ENCODE data around the gene TNK2.
"Not testable (repeated sequence)": the region's sequence is repeated elsewhere in the genome, so short reads cannot be mapped to it uniquely, and the experiment has no call there.

The TNK2 gene

DNA sequence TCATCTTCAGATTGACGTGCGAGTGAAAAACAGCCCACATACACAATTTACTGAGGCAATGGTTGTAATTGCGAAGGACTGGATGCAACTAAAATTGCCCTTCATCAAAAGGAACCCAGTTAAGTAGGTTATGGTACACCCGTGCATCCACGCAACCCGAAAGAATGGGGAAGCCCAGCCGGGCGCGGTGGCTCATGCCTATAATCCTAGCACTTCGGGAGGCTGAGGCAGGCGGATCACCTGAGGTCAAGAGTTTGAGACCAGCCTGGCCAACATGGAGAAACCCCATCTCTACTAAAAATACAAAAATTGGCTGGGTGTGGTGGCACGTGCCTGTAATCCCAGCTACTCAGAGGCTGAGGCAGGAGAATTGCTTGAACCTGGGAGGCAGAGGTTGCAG is 46.0 kb downstream of the TNK2 start:
- not testable (repeated sequence) for H3K27me3 ChIP-seq (ENCODE audit: insufficient read depth, low read length); H3K4me3 ChIP-seq (ENCODE audit: low read length); H3K9me3 ChIP-seq (ENCODE audit: insufficient read depth, low read depth, low read length); H3K4me1 ChIP-seq (ENCODE audit: insufficient read depth, low read length); H3K9ac ChIP-seq (ENCODE audit: low read depth, low read length); H3K36me3 ChIP-seq (ENCODE audit: insufficient read depth, low read depth, low read length); H3K27ac ChIP-seq (ENCODE audit: low read length)

GRCh38 chr3:195860456-195860855 is 47.9 kb downstream of the TNK2 start:
- no peak overlapping the region for H3K27ac ChIP-seq (ENCODE audit: low read length)
- no peak overlapping the region for H3K9ac ChIP-seq (ENCODE audit: low read depth, low read length)
- no peaks in the 10 kb centered on the region for H3K4me1 ChIP-seq (ENCODE audit: insufficient read depth, low read length)
- no peaks in the 10 kb centered on the region for H3K9me3 ChIP-seq (ENCODE audit: insufficient read depth, low read depth, low read length)
- H3K4me3 ChIP-seq (ENCODE audit: low read length), result no peak overlapping the region
- H3K36me3 ChIP-seq (ENCODE audit: insufficient read depth, low read depth, low read length), result 0 out of 2 replicates have a peak, but pooled peaks cover under 1% of the 10 kb centered on the region
- H3K27me3 ChIP-seq (ENCODE audit: insufficient read depth, low read length), result no peaks in the 10 kb centered on the region

GRCh38 chr3:195859846-195860411 is 48.4 kb downstream of the TNK2 start:
- Histone ChIP-seq H3K27me3 (ENCODE audit: insufficient read depth, low read length) (no peaks in the 10 kb centered on the region), H3K27ac (ENCODE audit: low read length) (no peak overlapping the region), H3K9ac (ENCODE audit: low read depth, low read length) (no peak overlapping the region), H3K4me1 (ENCODE audit: insufficient read depth, low read length) (no peaks in the 10 kb centered on the region), H3K36me3 (ENCODE audit: insufficient read depth, low read depth, low read length) (no peaks in the 10 kb centered on the region), H3K9me3 (ENCODE audit: insufficient read depth, low read depth, low read length) (no peaks in the 10 kb centered on the region), H3K4me3 (ENCODE audit: low read length) (no peak overlapping the region)

DNA sequence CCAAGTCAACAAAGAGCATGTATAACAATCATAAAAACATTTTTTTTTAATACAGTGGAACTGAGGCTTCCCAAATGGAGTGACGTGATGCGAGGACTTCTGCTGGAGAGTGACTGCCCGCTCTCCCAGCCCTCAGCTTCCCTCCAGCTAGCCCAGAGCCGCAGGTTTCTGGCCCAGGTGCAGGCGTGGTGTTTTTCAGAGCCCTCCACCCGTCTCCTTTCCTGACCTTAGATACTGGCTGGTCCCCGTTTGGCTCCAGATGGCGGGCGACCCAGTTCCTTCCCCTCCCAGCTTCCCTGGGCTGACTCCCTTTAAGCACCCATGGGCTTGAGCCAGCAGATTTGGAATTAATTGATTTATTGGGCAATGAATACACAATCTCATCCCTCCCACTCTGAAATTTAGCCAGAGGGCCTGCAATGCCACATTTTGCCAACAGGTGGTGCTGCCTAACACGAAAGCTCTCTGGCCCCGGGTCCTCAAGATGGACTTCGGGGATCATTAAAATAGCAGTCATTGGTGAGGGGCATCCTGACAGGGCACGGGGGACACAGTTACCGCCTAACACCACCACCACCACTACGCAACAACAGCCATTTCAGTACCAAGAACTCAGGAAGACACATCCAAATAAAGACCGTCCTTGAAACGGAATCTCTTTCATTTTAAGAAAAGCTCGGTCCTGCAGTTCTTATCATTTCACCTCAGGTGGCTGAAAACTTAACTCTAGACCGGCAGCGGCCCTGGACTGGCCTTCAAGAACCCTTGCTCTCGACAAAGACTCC is 49.1 kb downstream of the TNK2 start:
- Histone ChIP-seq H3K9me3 (ENCODE audit: insufficient read depth, low read depth, low read length) (no peaks in the 10 kb centered on the region), H3K9ac (ENCODE audit: low read depth, low read length) (no peak overlapping the region), H3K36me3 (ENCODE audit: insufficient read depth, low read depth, low read length) (no peaks in the 10 kb centered on the region), H3K27ac (ENCODE audit: low read length) (no peak overlapping the region), H3K27me3 (ENCODE audit: insufficient read depth, low read length) (no peaks in the 10 kb centered on the region), H3K4me1 (ENCODE audit: insufficient read depth, low read length) (no peaks in the 10 kb centered on the region), H3K4me3 (ENCODE audit: low read length) (no peak overlapping the region)

DNA sequence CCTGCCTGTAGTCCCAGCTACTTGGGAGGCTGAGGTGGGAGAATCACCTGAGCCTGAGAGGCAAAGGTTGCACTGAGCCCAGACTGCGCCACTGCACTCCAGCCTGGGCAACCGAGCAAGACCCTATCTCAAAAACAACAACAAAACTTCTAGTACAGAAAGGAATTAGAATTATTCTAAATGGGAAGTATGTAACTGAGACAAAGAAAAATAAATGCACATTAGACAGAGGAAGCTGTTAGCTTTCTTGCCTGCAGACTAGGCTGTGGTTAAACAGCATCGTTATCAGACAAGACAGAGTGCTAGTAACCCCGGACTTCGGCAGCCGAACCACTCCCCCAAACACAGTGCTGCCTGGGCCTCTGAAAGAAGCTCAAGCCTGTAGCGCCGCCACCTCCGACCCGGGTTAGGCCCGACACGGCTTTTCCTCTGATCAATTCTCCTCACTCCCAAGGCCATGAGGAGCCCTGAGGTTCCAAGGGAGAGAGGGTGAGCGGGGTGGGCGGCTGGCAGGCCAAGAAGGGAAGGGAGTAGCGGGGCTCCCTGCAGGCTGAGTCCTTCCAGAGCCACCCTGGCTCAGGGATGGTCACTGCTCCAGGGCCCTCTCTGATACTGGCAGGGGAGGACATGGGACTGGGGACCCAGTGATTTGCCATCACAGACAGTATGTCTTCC is 51.8 kb downstream of the TNK2 start:
- no peaks in the 10 kb centered on the region for H3K4me1 ChIP-seq (ENCODE audit: insufficient read depth, low read length)
- H3K4me3 ChIP-seq (ENCODE audit: low read length), result no peak overlapping the region
- H3K27me3 ChIP-seq (ENCODE audit: insufficient read depth, low read length), result peaks cover 3% of the 10 kb centered on the region; the same call in 1 of the 2 replicates
- H3K36me3 ChIP-seq (ENCODE audit: insufficient read depth, low read depth, low read length), result no peaks in the 10 kb centered on the region
- H3K9ac ChIP-seq (ENCODE audit: low read depth, low read length), result no peak overlapping the region
- no peaks in the 10 kb centered on the region for H3K9me3 ChIP-seq (ENCODE audit: insufficient read depth, low read depth, low read length)
- H3K27ac ChIP-seq (ENCODE audit: low read length), result no peak overlapping the region

DNA sequence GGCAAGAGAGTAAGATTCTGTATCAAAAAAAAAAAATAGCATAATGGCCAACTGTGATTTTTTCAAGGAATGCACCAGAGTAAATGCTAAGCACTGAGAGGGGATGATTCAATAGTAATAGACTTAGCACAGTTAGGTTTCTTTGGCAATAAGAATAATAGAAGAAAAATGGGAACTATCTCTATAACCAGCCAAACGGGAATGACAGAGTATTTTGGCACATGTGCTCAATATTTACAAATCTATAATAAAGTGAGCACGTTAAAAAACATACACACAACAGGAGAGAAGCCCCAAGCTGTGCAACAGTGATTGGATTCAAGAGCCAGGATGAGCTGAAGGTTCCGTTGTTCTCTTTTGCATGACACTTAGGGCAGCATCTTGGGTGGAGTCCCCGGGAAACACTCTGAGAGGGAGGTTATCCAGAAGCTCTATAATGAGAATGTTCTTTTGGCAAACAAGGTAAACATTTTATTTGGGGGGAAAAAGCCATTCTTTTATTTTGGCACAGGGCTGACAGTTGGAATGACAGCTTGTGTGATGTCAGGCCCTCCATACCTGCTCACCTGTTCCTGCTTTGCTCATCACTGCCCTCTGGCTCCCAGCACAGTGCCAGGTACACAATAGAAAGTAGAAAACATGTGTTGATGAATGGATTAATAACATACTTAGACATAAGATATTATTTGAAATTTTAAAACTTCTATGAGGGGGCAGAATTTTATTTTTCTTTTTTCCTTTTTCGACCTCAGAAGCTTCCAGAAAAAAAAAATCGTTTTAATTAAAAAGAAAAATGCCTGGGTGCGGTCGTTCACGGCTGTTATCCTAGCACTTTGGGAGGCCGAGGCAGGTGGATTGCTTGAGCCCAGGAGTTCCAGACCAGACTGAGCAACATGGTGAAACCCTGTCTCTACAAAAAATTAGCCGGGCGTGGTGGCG is 52.6 kb downstream of the TNK2 start:
- no peak overlapping the region for H3K4me3 ChIP-seq (ENCODE audit: low read length)
- H3K9ac ChIP-seq (ENCODE audit: low read depth, low read length), result no peak overlapping the region
- no peak overlapping the region for H3K27ac ChIP-seq (ENCODE audit: low read length)
- H3K36me3 ChIP-seq (ENCODE audit: insufficient read depth, low read depth, low read length), result no peaks in the 10 kb centered on the region
- peaks cover 9% of the 10 kb centered on the region; the same call in 1 of the 2 replicates for H3K27me3 ChIP-seq (ENCODE audit: insufficient read depth, low read length)
- H3K9me3 ChIP-seq (ENCODE audit: insufficient read depth, low read depth, low read length), result no peaks in the 10 kb centered on the region
- H3K4me1 ChIP-seq (ENCODE audit: insufficient read depth, low read length), result no peaks in the 10 kb centered on the region

GRCh38 chr3:195854628-195855294 is 53.6 kb downstream of the TNK2 start:
- Histone ChIP-seq H3K9ac (ENCODE audit: low read depth, low read length) (no peak overlapping the region), H3K4me1 (ENCODE audit: insufficient read depth, low read length) (no peaks in the 10 kb centered on the region), H3K4me3 (ENCODE audit: low read length) (no peak overlapping the region), H3K9me3 (ENCODE audit: insufficient read depth, low read depth, low read length) (no peaks in the 10 kb centered on the region), H3K27ac (ENCODE audit: low read length) (no peak overlapping the region), H3K36me3 (ENCODE audit: insufficient read depth, low read depth, low read length) (no peaks in the 10 kb centered on the region), H3K27me3 (ENCODE audit: insufficient read depth, low read length) (peaks cover 9% of the 10 kb centered on the region; the same call in 1 of the 2 replicates)

GRCh38 chr3:195853996-195854395 is 54.4 kb downstream of the TNK2 start:
- Histone ChIP-seq H3K9ac (ENCODE audit: low read depth, low read length) (no peak overlapping the region), H3K36me3 (ENCODE audit: insufficient read depth, low read depth, low read length) (no peaks in the 10 kb centered on the region), H3K4me1 (ENCODE audit: insufficient read depth, low read length) (no peaks in the 10 kb centered on the region), H3K4me3 (ENCODE audit: low read length) (no peak overlapping the region), H3K9me3 (ENCODE audit: insufficient read depth, low read depth, low read length) (no peaks in the 10 kb centered on the region), H3K27ac (ENCODE audit: low read length) (no peak overlapping the region), H3K27me3 (ENCODE audit: insufficient read depth, low read length) (peaks cover 9% of the 10 kb centered on the region; the same call in 1 of the 2 replicates)

GRCh38 chr3:195853036-195853435 is 55.3 kb downstream of the TNK2 start:
- Histone ChIP-seq H3K4me1 (ENCODE audit: insufficient read depth, low read length) (no peaks in the 10 kb centered on the region), H3K36me3 (ENCODE audit: insufficient read depth, low read depth, low read length) (no peaks in the 10 kb centered on the region), H3K9ac (ENCODE audit: low read depth, low read length) (no peak overlapping the region), H3K27me3 (ENCODE audit: insufficient read depth, low read length) (peaks cover 9% of the 10 kb centered on the region; the same call in 1 of the 2 replicates), H3K27ac (ENCODE audit: low read length) (no peak overlapping the region), H3K4me3 (ENCODE audit: low read length) (no peak overlapping the region), H3K9me3 (ENCODE audit: insufficient read depth, low read depth, low read length) (no peaks in the 10 kb centered on the region)

DNA sequence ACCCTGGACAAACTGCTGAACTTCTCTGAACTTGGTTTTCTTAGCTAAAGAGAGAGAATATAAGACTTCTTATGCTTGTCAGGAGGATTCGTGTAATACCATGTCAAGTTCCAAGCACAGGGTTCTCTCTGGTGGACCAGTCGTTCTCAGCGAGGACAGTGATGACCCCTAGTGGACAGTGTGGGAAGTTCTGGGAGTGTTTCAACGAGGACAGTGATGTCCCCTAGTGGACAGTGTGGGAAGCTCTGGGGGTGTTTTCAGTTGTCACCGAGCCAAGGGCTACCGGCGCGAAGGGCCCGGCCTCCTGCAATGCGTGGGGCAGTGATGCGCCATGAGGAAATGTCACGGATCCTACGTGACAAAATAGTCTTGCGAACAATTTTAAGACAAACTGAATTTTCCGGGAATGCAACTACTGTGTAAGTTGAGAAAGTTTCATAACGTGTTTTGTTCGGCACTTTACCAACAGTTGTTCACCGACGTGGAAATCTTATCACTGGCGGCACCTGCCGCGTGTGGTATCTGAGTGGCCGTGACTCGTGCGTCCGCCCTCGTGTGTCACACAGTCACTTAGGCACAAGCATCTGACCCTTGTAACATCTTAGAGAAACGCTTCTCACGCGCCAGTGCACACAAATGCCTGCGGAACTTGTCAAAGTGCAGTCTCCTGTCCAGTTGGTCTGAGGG is 57.4 kb downstream of the TNK2 start:
- H3K9me3 ChIP-seq (ENCODE audit: insufficient read depth, low read depth, low read length), result no peaks in the 10 kb centered on the region
- no peak overlapping the region for H3K27ac ChIP-seq (ENCODE audit: low read length)
- H3K27me3 ChIP-seq (ENCODE audit: insufficient read depth, low read length), result peaks cover 9% of the 10 kb centered on the region; the same call in 1 of the 2 replicates
- no peaks in the 10 kb centered on the region for H3K36me3 ChIP-seq (ENCODE audit: insufficient read depth, low read depth, low read length)
- H3K4me3 ChIP-seq (ENCODE audit: low read length), result no peak overlapping the region
- H3K9ac ChIP-seq (ENCODE audit: low read depth, low read length), result no peak overlapping the region
- no peaks in the 10 kb centered on the region for H3K4me1 ChIP-seq (ENCODE audit: insufficient read depth, low read length)
